Activated CD4-positive, alpha-beta T cell treated with anti-CD3 and anti-CD28 coated beads, Interleukin-2, amount 10 ng/mL, durations not matched to agents 24 days and 14 days (primary cell): Measurements from ENCODE around the gene TTC31. TPM values are rescaled to one million over a fixed set of nuclear protein-coding genes. Genes with fewer than 3 reads are reported as not detected.
"Not testable (repeated sequence)": the region's sequence is repeated elsewhere in the genome, so short reads cannot be mapped to it uniquely, and the experiment has no call there.

ENCODE experiments used
- DNase-seq: peaks from one replicate; pipeline ENCODE4 v3.0.0; 2022
- H3K27ac Mint-ChIP-seq: one replicate; pipeline ENCODE4 v1.8.0; 2022; ENCODE audit warnings: mild to moderate bottlenecking, mixed read lengths
- H3K27me3 Mint-ChIP-seq: one replicate; pipeline ENCODE4 v1.8.0; 2022; ENCODE audit warnings: mixed read lengths
- H3K36me3 Mint-ChIP-seq: one replicate; pipeline ENCODE4 v1.8.0; 2022; ENCODE audit warnings: low read depth, mild to moderate bottlenecking, mixed read lengths
- H3K4me1 Mint-ChIP-seq: one replicate; pipeline ENCODE4 v1.8.0; 2021; ENCODE audit warnings: mixed read lengths
- H3K4me3 Mint-ChIP-seq: one replicate; pipeline ENCODE4 v1.8.0; 2022; ENCODE audit warnings: mild to moderate bottlenecking, moderate library complexity, mixed read lengths
- H3K9me3 Mint-ChIP-seq: one replicate; pipeline ENCODE4 v1.8.0; 2021; ENCODE audit warnings: mixed read lengths
- intact Hi-C: fragments of 100-400 bp; cut with micrococcal nuclease; formaldehyde crosslinking; loops from one replicate; pipeline ENCODE4 v1.15.1; 2023
- total RNA-seq: library from RNA; stranded (reverse); gene quantifications from 2 replicates; pipeline ENCODE4 v1.2.3, GENCODE V29; 2022

Gene TTC31
- 27.1 and 31.5 TPM in 2 replicates for total RNA-seq

GRCh38 chr2:74482801-74483674 lies at the start of gene TTC31, which contains the start of gene CCDC142:
TSS of gene TTC31 (plus strand) at chr2:74483081. CDS start at chr2:74483096, 15 bp downstream.
TSS of gene CCDC142 (minus strand) at chr2:74482998. CDS start at chr2:74482837, 161 bp downstream.
- H3K27me3 Mint-ChIP-seq = no peaks in the 10 kb centered on the region
- peak within 1 kb of the TSS; percentile 99 for H3K27ac Mint-ChIP-seq
- H3K9me3 Mint-ChIP-seq = no peaks in the 10 kb centered on the region
- intact Hi-C loops = loop anchor here (1.0 to 2.0 kb wide), 7 partner anchors 11 to 746 kb away; partner anchors contain the start of genes AUP1, C2orf81, HTRA2 and INO80B
- peak; percentile 97 for DNase-seq
- peaks cover 33% of the 10 kb centered on the region for H3K4me1 Mint-ChIP-seq
- H3K36me3 Mint-ChIP-seq = peaks cover 30% of the 10 kb centered on the region
- H3K4me3 Mint-ChIP-seq = peak within 1 kb of the TSS; percentile 91

DNA sequence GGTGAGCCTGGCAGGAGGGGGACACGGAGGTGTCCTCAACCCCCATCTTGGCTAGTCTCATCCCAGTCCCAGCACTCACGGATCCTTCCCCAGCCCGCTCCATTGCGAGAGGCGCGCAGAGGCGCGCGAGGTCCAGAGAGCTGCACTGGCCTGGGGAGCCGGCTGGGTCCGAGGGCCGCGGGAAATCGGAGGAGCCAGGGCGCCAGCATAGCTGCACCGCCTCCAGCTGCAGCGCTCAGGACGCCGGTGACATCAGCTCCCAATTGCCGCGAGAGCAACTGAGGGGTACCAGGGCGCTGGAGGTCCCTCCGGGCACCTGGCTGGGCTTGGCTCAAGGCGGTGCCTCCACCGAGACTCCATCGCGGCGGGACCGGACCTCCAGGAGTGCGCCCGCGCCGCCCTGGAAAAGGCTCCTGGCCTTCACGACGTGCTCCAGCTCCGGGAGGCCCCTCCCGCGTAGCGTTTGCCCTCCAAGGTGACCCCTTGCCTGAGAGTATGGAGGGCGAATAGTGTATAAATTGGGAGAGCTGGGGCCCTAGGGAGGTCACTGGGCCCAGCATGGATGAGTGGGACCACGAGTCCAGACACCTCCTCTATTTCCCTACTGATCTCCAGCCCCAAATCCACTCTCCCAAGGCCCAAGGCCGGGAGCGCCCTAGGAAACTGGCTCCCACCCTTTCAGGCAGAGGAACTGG lies 46.6 kb upstream of the TTC31 start:
- intact Hi-C loops = no loop called here
- peaks cover 8% of the 10 kb centered on the region for H3K4me1 Mint-ChIP-seq
- H3K36me3 Mint-ChIP-seq = no peaks in the 10 kb centered on the region
- no peak overlapping the region for H3K27ac Mint-ChIP-seq
- H3K4me3 Mint-ChIP-seq = no peak overlapping the region
- H3K27me3 Mint-ChIP-seq = peaks cover 27% of the 10 kb centered on the region
- no peaks in the 10 kb centered on the region for H3K9me3 Mint-ChIP-seq
- no peak for DNase-seq

DNA sequence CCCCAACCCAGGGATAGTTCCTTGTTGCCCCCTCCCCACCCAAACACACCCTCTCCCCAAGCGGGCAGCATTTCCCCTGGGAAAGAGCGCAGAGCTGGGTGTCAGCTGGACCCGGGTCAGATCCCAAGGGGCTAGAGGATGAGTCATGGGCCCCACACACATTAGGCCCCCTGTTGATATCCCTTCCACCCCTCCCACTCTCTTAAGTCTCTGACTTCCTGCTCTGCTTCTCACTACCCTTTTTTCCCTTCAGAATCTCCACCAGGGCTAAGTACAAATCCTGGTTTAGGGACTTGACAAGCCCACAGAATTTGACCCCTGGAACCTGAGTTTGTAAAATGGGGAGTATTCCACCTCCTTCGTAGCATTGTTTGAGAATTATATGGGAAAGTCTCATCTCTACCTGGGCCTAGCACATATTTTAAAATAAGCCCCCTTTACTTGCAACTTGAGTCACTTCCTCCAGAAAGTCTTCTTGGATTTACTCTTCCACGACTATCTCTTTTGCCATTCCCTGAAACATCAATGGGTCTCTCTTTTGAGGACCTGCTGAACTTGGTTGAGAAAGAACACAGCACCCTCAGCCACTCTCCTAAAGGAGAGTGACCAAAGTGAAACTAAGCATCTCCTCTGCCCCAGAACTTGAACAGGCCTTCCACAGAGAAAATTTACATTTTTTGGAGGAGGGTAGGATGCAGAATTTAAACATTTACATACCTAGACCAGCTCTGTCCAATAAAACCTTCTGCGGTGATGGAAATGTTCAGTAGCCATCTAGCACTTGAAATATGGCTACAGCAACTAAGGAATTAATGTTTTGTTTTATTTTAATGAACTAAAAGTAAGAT lies 45.8 kb upstream of the TTC31 start:
- Mint-ChIP-seq H3K4me3 (no peak overlapping the region), H3K9me3 (no peaks in the 10 kb centered on the region), H3K27ac (no peak overlapping the region), H3K36me3 (no peaks in the 10 kb centered on the region), H3K27me3 (peaks cover 27% of the 10 kb centered on the region), H3K4me1 (peaks cover 9% of the 10 kb centered on the region)
- intact Hi-C loops = no loop called here
- no peak for DNase-seq

GRCh38 chr2:74438248-74438647 lies 44.6 kb upstream of the TTC31 start:
- intact Hi-C loops = no loop called here
- no peak overlapping the region for H3K4me3 Mint-ChIP-seq
- no peak overlapping the region for H3K27ac Mint-ChIP-seq
- DNase-seq = no peak
- no peaks in the 10 kb centered on the region for H3K9me3 Mint-ChIP-seq
- no peaks in the 10 kb centered on the region for H3K36me3 Mint-ChIP-seq
- H3K27me3 Mint-ChIP-seq = peaks cover 35% of the 10 kb centered on the region
- peaks cover 11% of the 10 kb centered on the region for H3K4me1 Mint-ChIP-seq

GRCh38 chr2:74439373-74439772 lies 43.5 kb upstream of the TTC31 start:
- H3K9me3 Mint-ChIP-seq = no peaks in the 10 kb centered on the region
- H3K27ac Mint-ChIP-seq = no peak overlapping the region

DNA sequence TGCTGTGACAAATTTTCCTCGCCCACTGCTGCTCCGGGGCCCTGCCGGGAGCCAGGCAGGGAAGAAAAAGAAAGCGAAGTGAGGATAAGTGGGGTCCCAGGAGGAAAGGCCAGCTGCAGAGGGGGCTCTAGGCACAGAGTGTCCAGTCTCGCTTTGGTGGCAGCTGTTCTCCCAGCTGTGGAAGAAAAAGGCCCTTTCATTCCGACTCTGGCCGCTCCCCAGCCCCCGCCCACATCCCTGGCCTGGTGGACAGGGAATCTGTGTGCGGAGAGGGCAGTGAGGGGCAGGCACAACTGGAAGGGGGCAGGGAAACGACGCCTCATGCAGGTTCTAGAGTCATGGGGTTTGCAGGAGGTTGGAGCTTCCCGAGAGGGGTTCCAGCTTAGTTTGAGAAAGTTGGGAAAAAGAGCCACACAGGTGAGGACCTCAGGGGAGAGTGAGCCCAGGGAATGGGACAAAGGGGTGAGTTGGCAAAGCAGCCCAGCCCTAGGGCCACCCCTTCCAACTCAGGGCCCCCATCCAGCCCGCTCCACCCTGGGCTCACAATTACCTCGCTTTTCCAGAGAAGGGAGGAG lies 43.0 kb upstream of the TTC31 start:
- H3K27me3 Mint-ChIP-seq = peaks cover 45% of the 10 kb centered on the region
- no peaks in the 10 kb centered on the region for H3K36me3 Mint-ChIP-seq
- H3K4me1 Mint-ChIP-seq = peaks cover 13% of the 10 kb centered on the region
- H3K9me3 Mint-ChIP-seq = no peaks in the 10 kb centered on the region
- intact Hi-C loops = loop anchor here (1.0 kb wide), 1 partner anchor 14 kb away; no protein-coding TSS in a partner anchor
- H3K4me3 Mint-ChIP-seq = peak overlapping the region; percentile 49
- no peak overlapping the region for H3K27ac Mint-ChIP-seq
- DNase-seq = no peak

More at GRCh38 chr2:74439373-74439772, 43.5 kb upstream of the TTC31 start:
- Mint-ChIP-seq H3K27me3 (peaks cover 40% of the 10 kb centered on the region), H3K4me3 (no peak overlapping the region), H3K4me1 (peaks cover 11% of the 10 kb centered on the region), H3K36me3 (no peaks in the 10 kb centered on the region)
- intact Hi-C loops = no loop called here
- DNase-seq = no peak

DNA sequence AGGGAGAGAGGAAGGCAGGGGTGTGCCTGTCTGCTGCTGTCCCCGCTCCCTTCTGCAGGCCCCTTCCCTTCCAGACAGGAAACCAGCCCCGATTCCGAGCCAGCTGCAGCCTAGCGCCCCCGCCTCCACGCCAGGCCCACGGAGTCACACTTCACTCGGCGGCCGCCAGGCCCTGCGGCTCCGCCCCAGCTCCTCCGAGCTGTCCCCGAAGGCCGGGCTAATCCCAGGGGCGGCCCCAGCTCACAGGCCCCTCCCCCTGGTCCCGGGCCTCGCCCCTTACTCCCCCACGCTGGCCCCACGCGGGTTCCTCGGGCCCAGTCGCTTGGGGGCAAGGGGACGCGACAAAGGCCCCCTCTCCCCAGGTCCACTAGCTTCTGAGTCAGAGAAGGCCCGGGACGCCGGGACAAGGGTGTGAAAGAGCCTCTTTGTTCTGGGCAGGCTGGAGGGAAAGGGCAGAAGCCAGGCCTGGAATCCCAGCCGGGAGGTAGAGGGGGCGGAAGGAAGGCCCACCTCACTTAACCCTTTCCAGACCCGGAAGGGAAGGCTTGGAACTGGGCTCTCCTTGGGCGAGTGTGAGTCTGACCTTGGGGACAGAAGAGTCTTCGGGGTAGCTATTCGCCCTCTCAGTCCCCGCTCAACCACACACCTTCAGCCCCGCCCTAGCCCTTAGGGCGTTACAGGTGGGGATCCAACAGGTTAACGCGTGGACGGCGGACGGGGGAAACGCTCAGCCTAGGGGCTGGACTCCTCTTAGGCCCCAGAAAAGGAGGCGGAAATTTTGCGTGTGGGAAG lies 42.3 kb upstream of the TTC31 start:
- H3K36me3 Mint-ChIP-seq = no peaks in the 10 kb centered on the region
- H3K27me3 Mint-ChIP-seq = peaks cover 49% of the 10 kb centered on the region
- intact Hi-C loops = loop anchor here (1.0 kb wide), 1 partner anchor 14 kb away; no protein-coding TSS in a partner anchor
- no peaks in the 10 kb centered on the region for H3K9me3 Mint-ChIP-seq
- DNase-seq = peak; percentile 83
- peaks cover 13% of the 10 kb centered on the region for H3K4me1 Mint-ChIP-seq
- H3K4me3 Mint-ChIP-seq = peak overlapping the region; percentile 65
- no peak overlapping the region for H3K27ac Mint-ChIP-seq

GRCh38 chr2:74441170-74441689 lies 41.7 kb upstream of the TTC31 start:
- Mint-ChIP-seq H3K36me3 (no peaks in the 10 kb centered on the region), H3K4me1 (peaks cover 13% of the 10 kb centered on the region), H3K4me3 (peak overlapping the region; percentile 65), H3K27me3 (peaks cover 50% of the 10 kb centered on the region), H3K27ac (no peak overlapping the region), H3K9me3 (no peaks in the 10 kb centered on the region)
- intact Hi-C loops = no loop called here
- DNase-seq = no peak

DNA sequence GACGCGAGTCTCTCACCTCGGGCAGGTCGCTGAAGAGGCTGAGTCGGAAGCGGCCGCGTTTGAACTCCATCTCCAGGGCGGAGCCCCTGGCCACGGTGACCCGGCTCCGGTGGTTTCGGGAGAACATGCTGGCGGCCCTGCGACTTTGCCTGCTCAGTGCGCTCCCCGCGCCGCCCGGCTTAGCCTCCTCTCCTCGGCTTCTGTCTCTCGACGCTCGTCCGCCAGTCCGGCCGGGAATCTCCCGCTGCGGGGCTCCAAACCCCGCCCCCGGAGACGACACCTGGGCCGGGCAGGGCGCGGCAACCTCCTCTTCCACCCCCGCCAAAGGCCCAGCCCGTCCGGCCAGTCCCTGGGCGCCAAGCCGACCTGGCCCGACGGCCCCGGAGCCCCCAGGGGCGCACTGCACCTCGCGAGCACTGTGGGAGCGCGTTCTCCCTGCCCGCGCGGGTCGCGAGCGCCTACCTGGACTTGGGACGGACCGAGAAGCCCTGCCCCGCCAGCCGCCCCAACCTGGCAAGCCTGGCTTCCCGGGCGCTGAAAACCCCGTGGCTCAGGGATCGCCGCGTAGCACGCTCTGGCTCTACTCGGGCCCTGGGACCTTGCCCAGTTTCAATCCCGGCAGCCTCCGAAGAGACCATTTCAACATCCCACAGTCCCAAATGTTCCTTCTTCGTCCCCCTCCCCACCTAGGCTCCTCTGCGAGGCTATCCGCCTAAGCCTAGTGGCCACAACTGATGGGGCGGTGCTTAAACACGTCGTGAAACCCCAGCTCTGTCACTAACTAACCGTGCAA lies 41.0 kb upstream of the TTC31 start, which contains the start of gene RTKN:
RTKN (minus strand) TSS at position 248 of the 793 bp plus-strand sequence; CDS start at position 127, 121 bp downstream.
- Mint-ChIP-seq H3K27ac (no peak within 1 kb of the TSS), H3K4me1 (peaks cover 13% of the 10 kb centered on the region), H3K4me3 (peak within 1 kb of the TSS; percentile 79), H3K9me3 (no peaks in the 10 kb centered on the region), H3K27me3 (peaks cover 52% of the 10 kb centered on the region), H3K36me3 (no peaks in the 10 kb centered on the region)
- intact Hi-C loops = no loop called here
- peak; percentile 80 for DNase-seq

DNA sequence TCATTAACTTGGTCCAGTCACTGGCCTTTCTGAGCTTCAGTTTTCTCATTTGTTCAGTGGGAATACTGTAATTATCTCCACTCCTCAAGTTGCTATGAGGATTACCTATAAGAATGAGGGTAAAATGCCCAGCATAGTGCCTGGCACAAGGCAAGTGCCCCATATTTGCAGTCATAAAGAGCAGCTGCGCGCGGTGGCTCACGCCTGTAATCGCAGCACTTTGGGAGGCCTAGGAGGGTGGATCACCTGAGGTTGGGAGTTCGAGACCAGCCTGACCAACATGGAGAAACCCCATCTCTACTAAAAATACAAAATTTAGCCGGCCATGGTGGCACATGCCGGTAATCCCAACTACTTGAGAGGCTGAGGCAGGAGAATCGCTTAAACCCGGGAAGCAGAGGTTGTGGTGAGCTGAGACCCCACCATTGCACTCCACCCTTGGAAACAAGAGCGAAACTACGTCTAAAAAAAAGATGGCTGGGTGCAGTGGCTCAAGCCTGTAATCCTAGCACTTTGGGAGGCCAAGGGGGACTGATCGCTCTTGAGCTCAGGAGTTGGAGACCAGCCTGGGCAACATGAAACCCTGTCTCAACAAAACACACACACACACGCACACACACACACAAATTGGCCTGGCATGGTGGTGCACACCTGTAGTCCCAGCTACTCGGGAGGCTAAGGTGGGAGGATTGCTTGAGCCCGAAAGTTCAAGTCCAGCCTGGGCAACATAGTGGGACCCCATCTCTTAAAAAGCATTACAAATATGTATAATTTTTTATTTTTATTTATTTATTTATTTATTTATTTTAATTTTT lies 40.2 kb upstream of the TTC31 start:
- intact Hi-C loops, DNase-seq: not testable (repeated sequence)
- peak overlapping the region; percentile 79 for H3K4me3 Mint-ChIP-seq

More for the DNA sequence above, 40.2 kb upstream of the TTC31 start:
- peaks cover 56% of the 10 kb centered on the region for H3K27me3 Mint-ChIP-seq
- H3K9me3 Mint-ChIP-seq, H3K36me3 Mint-ChIP-seq, H3K27ac Mint-ChIP-seq: not testable (repeated sequence)
- H3K4me1 Mint-ChIP-seq = peaks cover 11% of the 10 kb centered on the region
